Measurements from ENCODE around the gene SLC35D3.

Gene SLC35D3

DNA sequence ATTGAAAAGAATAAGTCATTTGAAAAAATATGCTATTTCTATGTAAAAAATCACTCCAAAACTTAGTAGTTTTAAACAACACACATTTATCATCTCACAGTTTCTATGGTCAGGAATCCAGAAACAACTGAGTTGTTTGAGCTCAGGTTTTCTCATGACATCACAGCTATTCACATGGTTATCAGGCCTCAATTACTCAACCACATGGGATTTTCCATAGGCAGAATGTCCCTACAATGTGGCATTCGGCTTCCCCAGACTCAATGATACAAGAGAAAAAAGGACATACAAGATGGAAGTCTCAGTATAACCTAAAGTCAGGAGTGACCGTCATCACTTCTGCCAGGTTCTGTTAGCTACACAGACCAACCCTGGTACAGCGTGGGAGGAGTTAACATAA is 3.4 kb upstream of the SLC35D3 start:
- TF ChIP-seq, protein P1, sequence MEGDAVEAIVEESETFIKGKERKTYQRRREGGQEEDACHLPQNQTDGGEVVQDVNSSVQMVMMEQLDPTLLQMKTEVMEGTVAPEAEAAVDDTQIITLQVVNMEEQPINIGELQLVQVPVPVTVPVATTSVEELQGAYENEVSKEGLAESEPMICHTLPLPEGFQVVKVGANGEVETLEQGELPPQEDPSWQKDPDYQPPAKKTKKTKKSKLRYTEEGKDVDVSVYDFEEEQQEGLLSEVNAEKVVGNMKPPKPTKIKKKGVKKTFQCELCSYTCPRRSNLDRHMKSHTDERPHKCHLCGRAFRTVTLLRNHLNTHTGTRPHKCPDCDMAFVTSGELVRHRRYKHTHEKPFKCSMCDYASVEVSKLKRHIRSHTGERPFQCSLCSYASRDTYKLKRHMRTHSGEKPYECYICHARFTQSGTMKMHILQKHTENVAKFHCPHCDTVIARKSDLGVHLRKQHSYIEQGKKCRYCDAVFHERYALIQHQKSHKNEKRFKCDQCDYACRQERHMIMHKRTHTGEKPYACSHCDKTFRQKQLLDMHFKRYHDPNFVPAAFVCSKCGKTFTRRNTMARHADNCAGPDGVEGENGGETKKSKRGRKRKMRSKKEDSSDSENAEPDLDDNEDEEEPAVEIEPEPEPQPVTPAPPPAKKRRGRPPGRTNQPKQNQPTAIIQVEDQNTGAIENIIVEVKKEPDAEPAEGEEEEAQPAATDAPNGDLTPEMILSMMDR (IDR thresholded peaks at IDR 0.05; ENCODE audit: low read depth, low read length) = no peak
- DNase-seq (ENCODE audit: extremely low read depth, low read depth) = no peak

DNA sequence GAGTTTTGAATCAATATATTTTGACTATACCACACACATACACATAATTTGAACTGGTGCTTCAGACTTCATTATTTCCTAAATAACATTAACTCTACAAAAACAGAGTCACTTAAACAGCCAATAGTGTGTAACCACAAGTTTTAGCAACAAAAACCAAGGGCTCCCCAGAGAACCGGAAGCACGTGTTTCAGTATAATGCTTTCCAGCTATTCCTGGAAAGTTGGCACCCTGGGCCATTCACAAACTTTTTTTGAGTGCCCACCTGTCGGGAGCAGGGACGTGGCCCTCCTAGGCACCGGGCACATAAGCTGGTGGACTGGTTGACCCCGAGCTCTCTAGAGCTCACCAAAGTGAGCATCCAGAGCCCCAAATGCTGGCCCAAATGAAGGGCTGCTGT is 1.9 kb upstream of the SLC35D3 start:
- DNase-seq (ENCODE audit: extremely low read depth, low read depth) = no peak
- TF ChIP-seq, protein P1 (IDR thresholded peaks at IDR 0.05; ENCODE audit: low read depth, low read length) = no peak

DNA sequence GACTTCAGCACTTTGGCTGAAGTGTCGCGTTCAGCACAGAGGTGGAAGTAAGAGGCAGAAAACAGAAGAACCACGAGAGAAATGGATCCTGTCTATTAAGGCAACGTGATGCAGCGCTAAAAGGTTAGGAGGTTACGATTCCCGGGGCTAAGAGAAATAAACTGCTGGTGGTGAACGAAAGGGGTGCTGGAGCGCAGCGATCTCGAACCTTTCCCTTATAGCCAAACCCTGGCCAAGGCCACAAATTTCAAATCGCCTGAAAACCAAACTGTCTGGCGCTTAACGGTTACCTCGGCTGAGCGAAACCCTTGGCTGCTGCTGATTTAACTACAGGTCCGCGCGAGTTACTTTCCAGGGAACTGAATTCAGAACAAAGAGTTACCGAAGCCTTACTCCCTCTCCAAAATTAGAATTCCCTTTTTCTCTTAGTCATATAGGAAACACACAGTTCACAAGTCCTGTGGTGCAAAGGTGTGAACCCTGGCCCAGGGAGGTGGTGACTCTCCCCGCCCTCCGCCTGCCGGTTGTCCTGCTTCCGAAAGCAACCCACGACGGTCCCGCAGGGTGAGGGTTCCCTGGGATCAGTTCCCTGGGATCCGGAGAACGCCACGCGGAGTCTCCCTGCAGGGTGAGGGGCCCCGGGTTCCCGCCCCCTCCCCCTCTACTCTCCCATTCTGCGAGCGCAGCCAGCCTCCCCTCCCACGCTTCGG is 1.3 kb upstream of the SLC35D3 start:
- TF ChIP-seq, protein P1 (IDR thresholded peaks at IDR 0.05; ENCODE audit: low read depth, low read length) = no peak
- DNase-seq (ENCODE audit: extremely low read depth, low read depth) = no peak

DNA sequence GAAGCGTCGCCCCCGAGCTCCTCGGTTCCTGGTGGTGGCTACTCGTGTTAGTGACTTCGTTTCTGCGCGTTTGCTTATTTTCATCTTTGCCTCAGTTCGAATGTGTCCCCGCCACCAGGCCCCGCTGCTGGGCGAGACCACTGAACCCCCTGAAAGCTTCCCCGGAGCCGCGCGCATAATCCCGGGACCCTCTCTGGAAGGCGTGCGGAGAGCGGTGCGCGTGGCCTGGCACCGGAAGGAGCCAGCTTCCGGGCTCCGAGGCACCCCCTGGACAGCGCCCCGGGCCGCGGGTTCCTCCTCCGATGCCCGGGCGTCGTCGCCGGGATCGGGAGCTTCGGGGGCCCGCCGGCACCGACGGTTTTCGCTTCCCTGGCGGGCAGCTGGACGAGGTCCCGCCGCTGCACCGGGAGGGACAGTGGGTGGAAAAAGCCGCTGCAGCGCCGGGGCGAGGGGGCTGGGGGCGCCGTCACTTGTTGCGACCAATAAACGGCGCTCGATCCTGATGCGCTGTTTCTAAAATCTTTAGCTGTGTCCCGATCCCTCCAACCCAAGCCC is 643 bp upstream of the SLC35D3 start:
- no peak for DNase-seq (ENCODE audit: extremely low read depth, low read depth)
- TF ChIP-seq, protein P1 (IDR thresholded peaks at IDR 0.05; ENCODE audit: low read depth, low read length) = no peak

DNA sequence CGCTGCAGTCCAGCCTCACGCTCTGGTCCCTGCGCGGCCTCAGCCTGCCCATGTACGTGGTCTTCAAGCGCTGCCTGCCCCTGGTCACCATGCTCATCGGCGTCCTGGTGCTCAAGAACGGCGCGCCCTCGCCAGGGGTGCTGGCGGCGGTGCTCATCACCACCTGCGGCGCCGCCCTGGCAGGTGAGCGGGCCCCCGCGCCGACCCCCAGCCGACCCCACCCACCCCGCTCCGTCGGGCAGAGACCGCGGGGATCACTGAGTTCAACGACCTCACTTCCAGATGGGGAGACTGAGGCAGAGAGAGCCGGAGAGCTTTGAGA is 545 bp downstream of the SLC35D3 start:
- TF ChIP-seq, protein P1 (IDR thresholded peaks at IDR 0.05; ENCODE audit: low read depth, low read length) = no peak
- DNase-seq (ENCODE audit: extremely low read depth, low read depth) = no peak

DNA sequence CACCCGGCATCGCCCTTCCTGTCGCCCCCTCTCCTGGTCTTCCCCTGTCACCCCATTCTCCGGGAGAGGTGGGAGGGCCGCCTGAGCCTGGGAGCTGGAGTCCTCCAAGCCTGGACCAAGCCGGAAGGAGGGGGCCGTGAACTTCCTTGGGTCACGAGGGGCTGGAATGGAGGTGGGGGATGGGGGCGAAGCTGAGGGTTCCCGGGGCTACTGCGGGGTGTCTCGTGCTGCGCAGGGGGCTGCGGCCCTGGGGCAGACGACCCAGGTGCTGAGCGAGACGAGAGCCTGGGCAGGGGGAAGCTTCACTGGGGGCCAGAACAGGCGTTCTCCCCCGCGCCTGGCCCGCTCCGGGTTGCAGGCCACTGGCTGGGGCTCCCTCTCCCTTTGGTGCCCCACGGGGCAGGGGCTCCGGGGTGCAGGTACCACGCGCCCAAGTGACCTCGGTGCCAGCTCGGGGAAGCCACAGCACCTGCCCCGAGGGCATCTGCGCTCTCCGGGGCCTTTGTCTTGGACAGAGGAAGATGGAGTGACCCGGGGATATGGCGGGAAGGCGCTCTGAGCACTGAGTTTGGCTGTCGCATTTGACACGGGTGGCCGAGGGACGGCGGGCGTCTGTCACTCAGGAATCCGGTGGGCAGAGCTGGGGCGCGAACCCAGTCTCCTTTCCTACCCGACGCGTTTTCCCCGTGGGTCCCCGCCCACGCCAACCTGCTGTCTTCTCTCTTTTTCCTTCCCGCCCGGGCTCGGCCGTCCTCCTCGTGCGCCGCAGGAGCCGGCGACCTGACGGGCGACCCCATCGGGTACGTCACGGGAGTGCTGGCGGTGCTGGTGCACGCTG is 1.2 kb downstream of the SLC35D3 start:
- no peak for DNase-seq (ENCODE audit: extremely low read depth, low read depth)
- TF ChIP-seq, protein P1 (IDR thresholded peaks at IDR 0.05; ENCODE audit: low read depth, low read length) = no peak

Measured in AG09319 (cell line).